ENCODE results near the gene NME3.

Gene NME3

GRCh38 chr16:1794221-1794871 lies 23.0 kb upstream of the NME3 start:
- DNase-seq (ENCODE audit: extremely low spot score): no peak
- no peak for TF ChIP-seq CTCF (IDR thresholded peaks at IDR 0.05; ENCODE audit: control extremely low read depth, extremely low read depth, low read depth, missing control alignments)
- POLR2A ChIA-PET: no interaction called here
- CTCF ChIA-PET: no interaction called here

- CTCF ChIA-PET: interaction anchor here (1.4 kb wide), 1 partner anchor 12 kb away, joined by 5 read pairs; the partner anchor contains the start of genes NUBP2 and SPSB3
- no peak for DNase-seq (ENCODE audit: extremely low spot score)
- POLR2A ChIA-PET: no interaction called here
- TF ChIP-seq CTCF (IDR thresholded peaks at IDR 0.05; ENCODE audit: control extremely low read depth, extremely low read depth, low read depth, missing control alignments): no peak
These were observed 22.4 kb upstream of the NME3 start, which contains the start of gene IGFALS for GRCh38 chr16:1793578-1794220. Gene IGFALS (minus strand): TSS chr16:1793705. CDS start chr16:1793652, 53 bp downstream.

GRCh38 chr16:1792836-1793577 lies 21.7 kb upstream of the NME3 start:
- DNase-seq (ENCODE audit: extremely low spot score): no peak
- CTCF ChIA-PET: interaction anchor here (1.4 to 1.7 kb wide), 3 partner anchors 9 to 136 kb away, joined by 4 to 5 read pairs (median 5); partner anchors contain the start of genes NUBP2 and SPSB3
- POLR2A ChIA-PET: no interaction called here
- TF ChIP-seq CTCF (IDR thresholded peaks at IDR 0.05; ENCODE audit: control extremely low read depth, extremely low read depth, low read depth, missing control alignments): no peak

- TF ChIP-seq CTCF (IDR thresholded peaks at IDR 0.05; ENCODE audit: control extremely low read depth, extremely low read depth, low read depth, missing control alignments): no peak
- POLR2A ChIA-PET: interaction anchor here (0.7 kb wide), 1 partner anchor 655 kb away, joined by 3 read pairs; no protein-coding TSS in a partner anchor
- CTCF ChIA-PET: interaction anchor here (0.9 to 1.7 kb wide), 4 partner anchors 9 to 137 kb away, joined by 3 to 5 read pairs (median 4); partner anchors contain the start of genes NUBP2 and SPSB3
- no peak for DNase-seq (ENCODE audit: extremely low spot score)
These were observed 20.8 kb upstream of the NME3 start for GRCh38 chr16:1791943-1792812.

GRCh38 chr16:1791256-1791942 lies 20.1 kb upstream of the NME3 start:
- no peak for DNase-seq (ENCODE audit: extremely low spot score)
- ChIA-PET POLR2A (interaction anchor here (0.7 to 1.3 kb wide), 2 partner anchors 9 to 654 kb away, joined by 3 to 5 read pairs; partner anchors contain the start of genes NUBP2 and SPSB3), CTCF (interaction anchor here (0.9 to 1.7 kb wide), 2 partner anchors 9 to 11 kb away, joined by 3 to 5 read pairs; partner anchors contain the start of genes NUBP2 and SPSB3)
- no peak for TF ChIP-seq CTCF (IDR thresholded peaks at IDR 0.05; ENCODE audit: control extremely low read depth, extremely low read depth, low read depth, missing control alignments)

Data from GM10248 (cell line).